Measurements from ENCODE around the gene COX10.
"Not testable (repeated sequence)": the region's sequence is repeated elsewhere in the genome, so short reads cannot be mapped to it uniquely, and the experiment has no call there.

DNA sequence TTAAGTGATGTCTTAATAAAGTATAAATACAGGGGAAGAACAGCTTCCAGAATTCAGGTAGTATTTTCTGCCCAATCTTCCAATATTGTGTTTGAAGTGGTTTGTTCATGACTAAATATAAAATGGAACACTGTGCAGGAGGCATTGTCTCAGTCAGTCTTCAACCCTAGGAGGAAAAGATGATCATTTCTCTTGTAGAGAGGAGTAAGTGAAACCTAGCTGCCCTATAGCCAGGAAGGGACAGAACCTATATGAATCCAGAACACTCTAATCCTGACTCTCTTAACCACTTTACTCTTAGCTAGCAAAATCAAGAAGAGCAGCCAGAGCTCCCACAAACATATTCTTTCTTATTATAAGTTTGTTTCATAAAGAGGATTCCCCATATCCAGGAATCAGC, 122.2 kb downstream of the COX10 start:
- TF ChIP-seq, protein P1, sequence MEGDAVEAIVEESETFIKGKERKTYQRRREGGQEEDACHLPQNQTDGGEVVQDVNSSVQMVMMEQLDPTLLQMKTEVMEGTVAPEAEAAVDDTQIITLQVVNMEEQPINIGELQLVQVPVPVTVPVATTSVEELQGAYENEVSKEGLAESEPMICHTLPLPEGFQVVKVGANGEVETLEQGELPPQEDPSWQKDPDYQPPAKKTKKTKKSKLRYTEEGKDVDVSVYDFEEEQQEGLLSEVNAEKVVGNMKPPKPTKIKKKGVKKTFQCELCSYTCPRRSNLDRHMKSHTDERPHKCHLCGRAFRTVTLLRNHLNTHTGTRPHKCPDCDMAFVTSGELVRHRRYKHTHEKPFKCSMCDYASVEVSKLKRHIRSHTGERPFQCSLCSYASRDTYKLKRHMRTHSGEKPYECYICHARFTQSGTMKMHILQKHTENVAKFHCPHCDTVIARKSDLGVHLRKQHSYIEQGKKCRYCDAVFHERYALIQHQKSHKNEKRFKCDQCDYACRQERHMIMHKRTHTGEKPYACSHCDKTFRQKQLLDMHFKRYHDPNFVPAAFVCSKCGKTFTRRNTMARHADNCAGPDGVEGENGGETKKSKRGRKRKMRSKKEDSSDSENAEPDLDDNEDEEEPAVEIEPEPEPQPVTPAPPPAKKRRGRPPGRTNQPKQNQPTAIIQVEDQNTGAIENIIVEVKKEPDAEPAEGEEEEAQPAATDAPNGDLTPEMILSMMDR (conservative IDR thresholded peaks at IDR 0.05; ENCODE audit: low read depth, low read length): not testable (repeated sequence)
- not testable (repeated sequence) for TF ChIP-seq EZH2 (IDR thresholded peaks at IDR 0.05; ENCODE audit: borderline replicate concordance, low read depth, low read length, poor library complexity, severe bottlenecking)
